Thyroid gland (tissue), 4 donors: ENCODE measurements around the gene SLCO3A1. TPM values are rescaled to one million over a fixed set of nuclear protein-coding genes. Genes with fewer than 3 reads are reported as not detected.

ENCODE experiments used
- DNase-seq, 2 donors: peaks; one replicate each; pipeline ENCODE4 v3.0.0-alpha.2; 2019
- H3K27ac ChIP-seq, 3 donors: fragments of 200-600 bp; sonication (generic); 1 replicate in 2 of 3; 2 replicates in 1 of 3; pipeline ENCODE4 v1.5.1; 2016 to 2019; ENCODE audit warnings: mild to moderate bottlenecking in 1 of 3, moderate library complexity in 1 of 3
- H3K27me3 ChIP-seq: fragments of 200-600 bp; sonication (generic); one replicate; pipeline ENCODE4 v1.5.1; 2019
- H3K36me3 ChIP-seq, 2 donors: fragments of 200-600 bp; sonication (generic); one replicate each; pipeline ENCODE4 v1.5.1; 2016 to 2019
- H3K4me1 ChIP-seq, 2 donors: fragments of 200-600 bp; sonication (generic); one replicate each; pipeline ENCODE4 v1.5.1; 2017 to 2019
- H3K4me3 ChIP-seq, 3 donors: fragments of 200-600 bp; sonication (generic); replicated peaks in 1 of 3; 1 replicate in 2 of 3; 2 replicates in 1 of 3; pipeline ENCODE4 v1.5.1; 2016; ENCODE audit warnings: mild to moderate bottlenecking in 1 of 3
- H3K9me3 ChIP-seq: fragments of 200-600 bp; sonication (generic); one replicate; pipeline ENCODE4 v1.5.1; 2017
- POLR2A ChIP-seq, 2 donors: fragments of 450-650 bp; IDR thresholded peaks; one replicate each; pipeline ENCODE4 v1.6.1; 2017; ENCODE audit warnings: antibody characterized with exemption in 2 of 2, mild to moderate bottlenecking in 2 of 2, moderate library complexity in 1 of 2
- WGBS, 2 donors: methylation state at CpG; one replicate each; pipeline ENCODE4 v1.1.5; 2017; 5-methylcytosine and 5-hydroxymethylcytosine counted together
- intact Hi-C: fragments of 100-400 bp; cut with DNase I; formaldehyde crosslinking; loops from one replicate; pipeline ENCODE4 v1.15.1; 2023
- total RNA-seq, 4 donors: library from RNA; depleted of rRNA; stranded (reverse); fragments of >200 nt; gene quantifications; one replicate each; pipeline ENCODE4 v1.2.3, GENCODE V29; 2016
- TF ChIP-seq, protein P1 (sequence below), 6 experiments: fragments of 200-600 bp in 3 of 6; fragments of 450-650 bp in 3 of 6; sonication (generic) in 3 of 6; IDR thresholded peaks; one replicate each; pipeline ENCODE4 v1.5.1; 2016 to 2019; ENCODE audit warnings: antibody characterized with exemption in 6 of 6, mild to moderate bottlenecking in 2 of 6, inconsistent platforms in 1 of 6, moderate library complexity in 1 of 6

Gene SLCO3A1
- total RNA-seq, 4 donors from 2014 or later, result 23.3 to 31.4 (median 28.0) TPM

DNA sequence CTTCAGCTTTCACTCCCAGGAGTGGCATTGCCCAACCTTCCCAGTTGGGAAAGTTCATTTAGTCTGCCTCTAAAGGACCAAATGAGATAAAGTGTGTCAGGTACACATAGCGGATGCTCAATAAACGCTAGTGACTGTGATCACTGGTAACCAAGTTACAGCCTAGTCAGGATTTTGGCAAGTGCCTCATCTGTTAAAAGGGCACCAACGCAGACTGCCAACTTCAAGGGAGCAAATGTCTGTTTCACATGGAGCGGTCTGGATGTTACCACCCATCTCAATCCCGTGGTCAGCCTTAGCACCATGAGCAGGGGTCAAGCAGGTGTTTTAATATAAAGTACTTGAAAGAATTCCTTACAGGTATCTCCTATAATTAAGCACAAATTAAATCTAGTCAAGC is 22.7 kb downstream of the SLCO3A1 start:
- WGBS, 2 donors, result 94% methylated on average over 5 of the region's 5 CpGs

DNA sequence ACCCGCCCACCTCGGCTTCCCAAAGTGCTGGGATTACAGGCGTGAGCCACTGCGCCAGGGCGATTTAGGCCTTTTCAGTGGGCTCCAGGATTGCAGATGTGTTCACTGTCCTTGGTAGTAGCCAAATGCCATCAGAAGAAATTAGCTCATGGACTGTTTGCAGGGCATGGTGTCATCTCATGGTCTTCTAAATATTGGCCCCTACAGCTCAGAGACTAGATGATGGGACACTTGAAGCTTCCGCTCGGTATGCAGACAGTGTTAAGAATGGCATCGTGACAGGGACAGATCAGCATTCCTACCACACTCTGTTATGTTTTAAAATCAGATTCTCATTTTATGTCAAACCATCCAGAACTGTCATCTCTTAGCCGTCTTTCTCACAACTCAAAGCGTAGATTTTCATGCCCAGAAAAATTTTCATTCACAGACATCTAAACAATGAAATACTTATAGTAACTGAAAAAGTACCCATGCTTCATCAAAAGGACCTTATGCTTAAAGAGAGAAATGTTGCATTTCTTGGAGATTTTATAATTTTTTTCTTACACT is 24.9 kb downstream of the SLCO3A1 start:
- 96 to 98% methylated on average over 8 to 10 of the region's 10 CpGs for WGBS, 2 donors
- no peak for DNase-seq

More for the DNA sequence above, 22.7 kb downstream of the SLCO3A1 start:
- H3K4me3 ChIP-seq, result no peak overlapping the region
- no peaks in the 10 kb centered on the region for H3K27me3 ChIP-seq
- intact Hi-C loops, result no loop called here
- peak overlapping the region in 1 of 3 donors; percentile 21 for H3K27ac ChIP-seq
- no peak for DNase-seq
- TF ChIP-seq, protein P1, sequence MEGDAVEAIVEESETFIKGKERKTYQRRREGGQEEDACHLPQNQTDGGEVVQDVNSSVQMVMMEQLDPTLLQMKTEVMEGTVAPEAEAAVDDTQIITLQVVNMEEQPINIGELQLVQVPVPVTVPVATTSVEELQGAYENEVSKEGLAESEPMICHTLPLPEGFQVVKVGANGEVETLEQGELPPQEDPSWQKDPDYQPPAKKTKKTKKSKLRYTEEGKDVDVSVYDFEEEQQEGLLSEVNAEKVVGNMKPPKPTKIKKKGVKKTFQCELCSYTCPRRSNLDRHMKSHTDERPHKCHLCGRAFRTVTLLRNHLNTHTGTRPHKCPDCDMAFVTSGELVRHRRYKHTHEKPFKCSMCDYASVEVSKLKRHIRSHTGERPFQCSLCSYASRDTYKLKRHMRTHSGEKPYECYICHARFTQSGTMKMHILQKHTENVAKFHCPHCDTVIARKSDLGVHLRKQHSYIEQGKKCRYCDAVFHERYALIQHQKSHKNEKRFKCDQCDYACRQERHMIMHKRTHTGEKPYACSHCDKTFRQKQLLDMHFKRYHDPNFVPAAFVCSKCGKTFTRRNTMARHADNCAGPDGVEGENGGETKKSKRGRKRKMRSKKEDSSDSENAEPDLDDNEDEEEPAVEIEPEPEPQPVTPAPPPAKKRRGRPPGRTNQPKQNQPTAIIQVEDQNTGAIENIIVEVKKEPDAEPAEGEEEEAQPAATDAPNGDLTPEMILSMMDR (IDR thresholded peaks at IDR 0.05), result no peak
- no peak for TF ChIP-seq POLR2A (IDR thresholded peaks at IDR 0.05)
- H3K9me3 ChIP-seq, result no peaks in the 10 kb centered on the region
- H3K36me3 ChIP-seq, result no peaks in the 10 kb centered on the region
- H3K4me1 ChIP-seq, result peaks cover 18 to 22% of the 10 kb centered on the region in 2 donors

DNA sequence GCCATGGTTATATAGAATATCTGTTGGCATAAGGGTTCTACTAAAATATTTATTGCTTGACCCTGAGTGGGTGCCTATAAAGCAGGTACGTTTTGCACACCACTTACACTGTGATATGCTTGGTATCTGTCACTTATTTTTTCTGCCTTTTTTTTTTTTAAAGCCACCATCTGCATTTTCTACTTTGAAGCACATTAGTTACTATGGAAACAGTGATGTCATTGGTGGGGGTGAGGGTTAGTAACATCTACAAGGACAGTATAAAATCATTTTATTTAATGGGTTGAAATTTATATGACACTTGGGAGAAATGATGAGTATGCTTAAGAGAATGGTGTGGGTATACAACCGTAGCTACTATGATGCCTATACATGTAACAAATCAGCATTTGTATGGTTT is 25.6 kb downstream of the SLCO3A1 start:
- Histone ChIP-seq H3K27me3 (no peaks in the 10 kb centered on the region), H3K36me3 (no peaks in the 10 kb centered on the region), H3K4me3 (no peak overlapping the region), H3K27ac (no peak overlapping the region), H3K4me1 (peaks cover 8 to 20% of the 10 kb centered on the region in 2 donors), H3K9me3 (no peaks in the 10 kb centered on the region)
- no peak for TF ChIP-seq POLR2A (IDR thresholded peaks at IDR 0.05)
- TF ChIP-seq, protein P1 (IDR thresholded peaks at IDR 0.05), result no peak
- WGBS, 2 donors, result 90 to 94% methylated on average over 2 of the region's 2 CpGs
- no peak for DNase-seq
- intact Hi-C loops, result no loop called here

More for the DNA sequence above, 24.9 kb downstream of the SLCO3A1 start:
- Histone ChIP-seq H3K4me3 (no peak overlapping the region), H3K4me1 (peaks cover 8 to 21% of the 10 kb centered on the region in 2 donors), H3K9me3 (no peaks in the 10 kb centered on the region), H3K27ac (no peak overlapping the region), H3K36me3 (no peaks in the 10 kb centered on the region), H3K27me3 (no peaks in the 10 kb centered on the region)
- no peak for TF ChIP-seq POLR2A (IDR thresholded peaks at IDR 0.05)
- TF ChIP-seq, protein P1 (IDR thresholded peaks at IDR 0.05), result no peak
- intact Hi-C loops, result no loop called here

DNA sequence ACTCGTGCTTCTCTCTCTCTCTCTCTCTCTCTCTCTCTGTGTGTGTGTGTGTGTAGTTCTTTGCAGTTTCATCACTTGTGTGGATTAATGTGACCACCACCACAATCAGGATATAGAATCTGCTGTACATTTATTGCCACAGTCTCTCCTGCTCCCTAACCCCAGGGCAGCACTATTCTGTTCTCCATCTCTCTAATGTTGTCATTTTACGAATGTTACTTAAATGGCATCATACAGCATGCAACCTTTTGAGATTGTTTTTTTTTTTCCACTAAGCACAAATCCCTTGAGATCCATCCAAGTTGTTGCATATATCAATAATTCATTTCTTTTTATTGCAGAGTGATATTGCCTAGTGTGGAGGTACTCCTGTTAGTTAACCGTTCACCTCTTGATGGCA is 26.9 kb downstream of the SLCO3A1 start:
- 95 to 97% methylated on average over 3 of the region's 3 CpGs for WGBS, 2 donors

More for the DNA sequence above, 26.9 kb downstream of the SLCO3A1 start:
- no peaks in the 10 kb centered on the region for H3K36me3 ChIP-seq
- H3K9me3 ChIP-seq, result no peaks in the 10 kb centered on the region
- H3K27ac ChIP-seq, result no peak overlapping the region
- H3K27me3 ChIP-seq, result no peaks in the 10 kb centered on the region
- no peak for DNase-seq
- H3K4me1 ChIP-seq, result peaks cover 4 to 8% of the 10 kb centered on the region in 2 donors
- intact Hi-C loops, result no loop called here
- TF ChIP-seq, protein P1 (IDR thresholded peaks at IDR 0.05), result no peak
- TF ChIP-seq POLR2A (IDR thresholded peaks at IDR 0.05), result no peak
- no peak overlapping the region for H3K4me3 ChIP-seq
